Endodermal cell (in vitro differentiated cells): ENCODE results near the gene OTOF. TPM values are rescaled to one million over a fixed set of nuclear protein-coding genes. Genes with fewer than 3 reads are reported as not detected.
"Not testable (repeated sequence)": the region's sequence is repeated elsewhere in the genome, so short reads cannot be mapped to it uniquely, and the experiment has no call there.

Experiments used
- DNase-seq: peaks from one replicate; pipeline ENCODE4 v3.0.0-alpha.2; 2017
- H3K27ac ChIP-seq: 2 replicates; pipeline ENCODE4 v1.5.1; 2013; ENCODE audit warnings: mild to moderate bottlenecking, low read depth, low read length, moderate library complexity
- H3K27me3 ChIP-seq: 2 replicates; pipeline ENCODE4 v1.6.1; 2013; ENCODE audit warnings: mild to moderate bottlenecking, low read length, moderate library complexity; ENCODE audit not compliant: insufficient read depth, control insufficient read depth, poor library complexity, severe bottlenecking
- H3K36me3 ChIP-seq: 2 replicates; pipeline ENCODE4 v1.7.0; 2013; ENCODE audit warnings: mild to moderate bottlenecking, low read length, moderate library complexity; ENCODE audit not compliant: control insufficient read depth, insufficient read depth
- H3K4me1 ChIP-seq: one replicate; pipeline ENCODE4 v1.7.0; 2013; ENCODE audit warnings: low read length; ENCODE audit not compliant: control insufficient read depth, insufficient read depth
- H3K4me3 ChIP-seq: 2 replicates; pipeline ENCODE4 v1.5.1; 2013; ENCODE audit warnings: mild to moderate bottlenecking, low read length, moderate library complexity
- H3K9ac ChIP-seq: 2 replicates; pipeline ENCODE4 v1.6.1; 2013; ENCODE audit warnings: mild to moderate bottlenecking, low read length, moderate library complexity; ENCODE audit not compliant: poor library complexity, severe bottlenecking; ENCODE audit errors: extremely low read depth
- H3K9me3 ChIP-seq: 2 replicates; pipeline ENCODE4 v1.6.1; 2013; ENCODE audit warnings: mild to moderate bottlenecking, low read length, moderate library complexity; ENCODE audit not compliant: control insufficient read depth
- H3K27ac Mint-ChIP-seq: 2 replicates; pipeline ENCODE4 v1.8.0; 2020; ENCODE audit warnings: mixed read lengths
- H3K27me3 Mint-ChIP-seq: 2 replicates; pipeline ENCODE4 v1.8.0; 2021; ENCODE audit warnings: mild to moderate bottlenecking, mixed read lengths; ENCODE audit not compliant: insufficient read depth
- H3K36me3 Mint-ChIP-seq: 2 replicates; pipeline ENCODE4 v1.8.0; 2020; ENCODE audit warnings: low read depth, mixed read lengths
- H3K4me1 Mint-ChIP-seq: 2 replicates; pipeline ENCODE4 v1.8.0; 2020; ENCODE audit warnings: mixed read lengths
- H3K4me3 Mint-ChIP-seq: 2 replicates; pipeline ENCODE4 v1.8.0; 2020; ENCODE audit warnings: mild to moderate bottlenecking, moderate library complexity, mixed read lengths
- H3K9me3 Mint-ChIP-seq: 2 replicates; pipeline ENCODE4 v1.8.0; 2020; ENCODE audit warnings: mild to moderate bottlenecking, mixed read lengths
- WGBS, 2 experiments: methylation state at CpG; one replicate each; pipeline versions ENCODE4 v1.1.5 to v1.1.7; 2013; ENCODE audit warnings: missing lambda C conversion rate in 2 of 2, mixed read lengths in 1 of 2; ENCODE audit not compliant: insufficient coverage in 1 of 2, insufficient read length in 1 of 2; 5-methylcytosine and 5-hydroxymethylcytosine counted together
- total RNA-seq, 2 donors: library from RNA; stranded (reverse); fragmentation: NEBNext Ultra II Directional in 1 of 2; extraction: Animal tissue kit (Norgen Biotek cat#: 25700) in 1 of 2; gene quantifications; 2 replicates in 1 of 2; 3 replicates in 1 of 2; pipeline ENCODE4 v1.2.1, GENCODE V29; 2021
- TF ChIP-seq, protein P1 (sequence below): fragments of 200-600 bp; sonication (generic); conservative IDR thresholded peaks from 2 replicates; pipeline ENCODE4 v1.5.0; 2021; ENCODE audit warnings: antibody characterized with exemption, mild to moderate bottlenecking

The OTOF gene
- total RNA-seq, 2 donors from 2014 or later = 1.1 to 1.2 TPM

DNA sequence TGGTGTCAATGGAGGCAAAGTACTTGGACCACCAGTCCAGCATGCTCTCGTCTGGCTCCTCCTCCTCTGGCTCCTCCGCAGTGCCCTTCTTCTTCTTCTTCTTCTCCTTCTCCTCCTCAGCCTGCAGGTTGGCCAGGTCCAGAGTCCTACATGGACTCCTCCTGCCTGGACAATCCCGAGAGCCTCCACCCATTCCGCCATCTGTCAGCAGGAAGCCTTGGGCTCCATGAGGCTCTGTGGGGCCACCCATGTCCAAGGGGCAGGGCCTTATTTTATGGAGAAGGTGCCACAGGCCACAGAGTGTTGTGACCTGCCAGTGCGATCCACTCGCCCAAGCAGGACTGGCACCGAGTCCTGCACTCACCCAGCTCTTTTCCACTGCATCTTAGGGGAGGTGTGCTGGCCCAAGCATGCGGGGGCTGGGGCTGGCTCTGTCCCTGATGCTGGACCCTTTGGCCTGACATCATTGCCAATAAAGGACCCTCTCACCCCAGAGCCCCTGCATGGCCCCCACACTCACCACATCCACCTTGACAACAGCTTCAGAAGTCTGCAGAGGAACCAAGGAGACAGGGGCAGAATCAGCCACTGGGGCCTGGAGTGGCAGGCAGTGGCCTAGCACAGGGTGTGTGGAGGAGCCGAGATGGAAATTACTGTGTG lies 7.2 kb downstream of the OTOF start:
- Histone ChIP-seq H3K4me1 (no peaks in the 10 kb centered on the region), H3K27me3 (no peaks in the 10 kb centered on the region), H3K4me3 (no peak overlapping the region), H3K9me3 (peaks cover 7% of the 10 kb centered on the region), H3K27ac (no peak overlapping the region), H3K9ac (no peak overlapping the region), H3K36me3 (no peaks in the 10 kb centered on the region)
- Mint-ChIP-seq H3K27ac (no peak overlapping the region), H3K36me3 (no peaks in the 10 kb centered on the region), H3K4me3 (no peak overlapping the region), H3K9me3 (no peaks in the 10 kb centered on the region), H3K27me3 (peaks cover 1% of the 10 kb centered on the region), H3K4me1 (no peaks in the 10 kb centered on the region)
- DNase-seq = no peak
- TF ChIP-seq, protein P1, sequence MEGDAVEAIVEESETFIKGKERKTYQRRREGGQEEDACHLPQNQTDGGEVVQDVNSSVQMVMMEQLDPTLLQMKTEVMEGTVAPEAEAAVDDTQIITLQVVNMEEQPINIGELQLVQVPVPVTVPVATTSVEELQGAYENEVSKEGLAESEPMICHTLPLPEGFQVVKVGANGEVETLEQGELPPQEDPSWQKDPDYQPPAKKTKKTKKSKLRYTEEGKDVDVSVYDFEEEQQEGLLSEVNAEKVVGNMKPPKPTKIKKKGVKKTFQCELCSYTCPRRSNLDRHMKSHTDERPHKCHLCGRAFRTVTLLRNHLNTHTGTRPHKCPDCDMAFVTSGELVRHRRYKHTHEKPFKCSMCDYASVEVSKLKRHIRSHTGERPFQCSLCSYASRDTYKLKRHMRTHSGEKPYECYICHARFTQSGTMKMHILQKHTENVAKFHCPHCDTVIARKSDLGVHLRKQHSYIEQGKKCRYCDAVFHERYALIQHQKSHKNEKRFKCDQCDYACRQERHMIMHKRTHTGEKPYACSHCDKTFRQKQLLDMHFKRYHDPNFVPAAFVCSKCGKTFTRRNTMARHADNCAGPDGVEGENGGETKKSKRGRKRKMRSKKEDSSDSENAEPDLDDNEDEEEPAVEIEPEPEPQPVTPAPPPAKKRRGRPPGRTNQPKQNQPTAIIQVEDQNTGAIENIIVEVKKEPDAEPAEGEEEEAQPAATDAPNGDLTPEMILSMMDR = no peak
- 91 to 100% methylated on average over 6 to 9 of the region's 9 CpGs for whole genome bisulfite sequencing, 2 experiments

DNA sequence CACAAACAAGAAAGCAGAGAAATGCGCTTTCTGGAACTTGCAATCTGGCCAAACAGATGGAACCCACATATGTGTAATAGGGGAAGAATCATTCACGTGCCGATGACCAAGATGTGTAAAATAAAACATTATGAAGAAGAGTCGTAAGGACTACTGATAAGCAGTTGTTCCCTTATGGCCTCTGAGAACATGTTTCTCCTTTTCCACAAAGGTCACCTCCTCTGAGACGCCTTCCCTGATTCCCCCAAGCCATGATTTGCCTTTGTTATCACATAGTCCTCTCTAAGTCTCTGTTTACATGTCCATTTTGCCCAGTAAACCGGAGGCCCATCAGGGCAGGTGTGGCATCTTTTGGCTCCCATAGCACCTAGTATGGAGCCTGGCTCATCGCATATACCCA lies 8.0 kb downstream of the OTOF start:
- Mint-ChIP-seq H3K4me3 (no peak overlapping the region), H3K27ac (no peak overlapping the region), H3K36me3 (no peaks in the 10 kb centered on the region), H3K27me3 (peaks cover 1% of the 10 kb centered on the region), H3K4me1 (no peaks in the 10 kb centered on the region), H3K9me3 (no peaks in the 10 kb centered on the region)
- Histone ChIP-seq H3K9ac (no peak overlapping the region), H3K9me3 (peaks cover 7% of the 10 kb centered on the region), H3K4me1 (no peaks in the 10 kb centered on the region), H3K27ac (no peak overlapping the region), H3K27me3 (no peaks in the 10 kb centered on the region), H3K4me3 (no peak overlapping the region), H3K36me3 (no peaks in the 10 kb centered on the region)
- TF ChIP-seq, protein P1 = no peak
- 93 to 95% methylated on average over 7 of the region's 7 CpGs for WGBS, 2 experiments
- DNase-seq = no peak

DNA sequence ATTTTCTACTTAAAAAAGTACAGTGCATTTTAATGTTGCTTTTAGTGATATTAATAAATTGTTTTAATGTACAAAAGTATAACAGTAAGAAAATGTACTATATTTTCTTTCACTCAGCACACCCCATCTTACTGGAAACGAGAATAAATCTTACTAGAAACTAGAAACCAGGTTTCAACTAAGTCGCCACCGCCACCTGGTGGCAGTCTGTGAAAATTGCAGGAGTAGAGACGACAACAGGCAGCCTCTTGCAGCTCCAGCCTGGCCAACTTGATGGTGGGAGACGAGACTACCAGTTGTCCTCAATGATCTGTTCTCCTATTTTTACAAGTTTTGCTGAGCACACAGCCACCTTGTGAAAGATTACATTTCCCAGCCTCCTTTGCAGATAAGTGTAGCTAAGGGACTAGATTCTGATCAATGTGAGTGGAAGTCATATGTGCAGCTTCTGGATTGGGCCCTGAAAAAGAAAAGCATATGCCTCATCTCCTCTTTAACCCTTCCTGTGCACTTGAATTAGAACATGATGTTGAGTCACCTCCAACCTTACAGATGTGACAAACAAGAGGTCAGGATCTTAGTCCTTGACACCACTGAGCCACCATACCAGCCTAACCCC lies 8.7 kb downstream of the OTOF start:
- H3K4me1 Mint-ChIP-seq = no peaks in the 10 kb centered on the region
- H3K27ac ChIP-seq = no peak overlapping the region
- H3K9ac ChIP-seq = no peak overlapping the region
- H3K4me1 ChIP-seq = no peaks in the 10 kb centered on the region
- TF ChIP-seq, protein P1 = peak; percentile 98
- no peak overlapping the region for H3K27ac Mint-ChIP-seq
- no peaks in the 10 kb centered on the region for H3K27me3 ChIP-seq
- WGBS, 2 experiments = 22 to 75% methylated on average over 1 to 5 of the region's 5 CpGs
- peaks cover 7% of the 10 kb centered on the region for H3K9me3 ChIP-seq
- peaks cover 1% of the 10 kb centered on the region for H3K27me3 Mint-ChIP-seq
- no peaks in the 10 kb centered on the region for H3K36me3 Mint-ChIP-seq
- no peak overlapping the region for H3K4me3 Mint-ChIP-seq
- no peaks in the 10 kb centered on the region for H3K36me3 ChIP-seq
- peak; percentile 94 for DNase-seq
- no peak overlapping the region for H3K4me3 ChIP-seq
- H3K9me3 Mint-ChIP-seq = no peaks in the 10 kb centered on the region

DNA sequence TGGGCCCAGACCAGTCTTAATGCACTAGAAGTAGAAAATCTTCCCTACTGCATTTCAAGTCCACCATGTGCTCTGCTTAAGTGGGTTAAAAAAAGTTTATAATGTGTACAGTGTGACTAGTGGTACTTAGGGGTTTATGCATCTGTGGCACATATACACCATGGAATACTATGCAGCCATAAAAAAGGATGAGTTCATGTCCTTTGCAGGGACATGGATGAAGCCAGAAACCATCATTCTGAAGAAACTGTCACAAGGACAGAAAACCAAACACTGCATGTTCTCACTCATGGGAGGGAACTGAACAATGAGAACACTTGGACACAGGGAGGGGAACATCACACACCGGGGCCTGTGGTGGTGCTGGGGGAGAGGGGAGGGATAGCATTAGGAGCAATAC lies 9.4 kb downstream of the OTOF start:
- H3K27me3 ChIP-seq, H3K9ac ChIP-seq, H3K4me1 ChIP-seq, H3K36me3 ChIP-seq, DNase-seq, H3K9me3 Mint-ChIP-seq, H3K4me3 Mint-ChIP-seq, H3K27me3 Mint-ChIP-seq, H3K4me3 ChIP-seq, H3K36me3 Mint-ChIP-seq, H3K27ac ChIP-seq, H3K4me1 Mint-ChIP-seq, H3K27ac Mint-ChIP-seq, H3K9me3 ChIP-seq: not testable (repeated sequence)
- 100% methylated on average over 1 of the region's 1 CpG; no CpG with 5 or more reads in 1 of the 2 experiments for WGBS, 2 experiments
